Colonic mucosa (tissue), 4 donors: ENCODE data around the gene FBRSL1. TPM values are rescaled to one million over a fixed set of nuclear protein-coding genes. Genes with fewer than 3 reads are reported as not detected.

Source experiments
- DNase-seq: peaks from one replicate; pipeline ENCODE4 v3.0.0-alpha.2; 2020
- H3K27ac ChIP-seq: fragments of 200-600 bp; one replicate; pipeline ENCODE4 v1.8.0; 2021
- H3K27me3 ChIP-seq: fragments of 200-600 bp; one replicate; pipeline ENCODE4 v1.8.0; 2021
- H3K36me3 ChIP-seq: fragments of 200-600 bp; one replicate; pipeline ENCODE4 v1.8.0; 2021
- H3K4me1 ChIP-seq: fragments of 200-600 bp; one replicate; pipeline ENCODE4 v1.8.0; 2021; ENCODE audit warnings: mild to moderate bottlenecking
- H3K4me3 ChIP-seq: fragments of 200-600 bp; one replicate; pipeline ENCODE4 v1.8.0; 2021
- H3K9ac ChIP-seq, 2 donors: one replicate each; pipeline ENCODE4 v1.7.0; 2013; ENCODE audit warnings: control low read depth in 2 of 2, low read depth in 2 of 2, low read length in 2 of 2
- H3K9me3 ChIP-seq: fragments of 200-600 bp; one replicate; pipeline ENCODE4 v1.8.0; 2021
- intact Hi-C: fragments of 100-400 bp; cut with DNase I; formaldehyde crosslinking; loops from one replicate; pipeline ENCODE4 v1.14.1; 2022
- total RNA-seq, 2 donors: library from RNA; stranded (reverse); fragmentation: NEBNext Ultra II Directional in 1 of 2; extraction: Animal tissue kit (Norgen Biotek cat#: 25700) in 1 of 2; gene quantifications; one replicate each; pipeline ENCODE4 v1.2.1, GENCODE V29; 2021
- TF ChIP-seq, protein P1 (sequence below): fragments of 200-600 bp; IDR thresholded peaks from one replicate; pipeline ENCODE4 v1.8.0; 2022; ENCODE audit warnings: antibody characterized with exemption, mild to moderate bottlenecking
- donor health status: healthy.
- donor health status: DM: no; HTN: no; CAD: no.
- donor health status: DM: no; HTN: no; CAD: no.

FBRSL1 gene
- total RNA-seq, 2 donors from 2014 or later, result 51.9 to 101 TPM

DNA sequence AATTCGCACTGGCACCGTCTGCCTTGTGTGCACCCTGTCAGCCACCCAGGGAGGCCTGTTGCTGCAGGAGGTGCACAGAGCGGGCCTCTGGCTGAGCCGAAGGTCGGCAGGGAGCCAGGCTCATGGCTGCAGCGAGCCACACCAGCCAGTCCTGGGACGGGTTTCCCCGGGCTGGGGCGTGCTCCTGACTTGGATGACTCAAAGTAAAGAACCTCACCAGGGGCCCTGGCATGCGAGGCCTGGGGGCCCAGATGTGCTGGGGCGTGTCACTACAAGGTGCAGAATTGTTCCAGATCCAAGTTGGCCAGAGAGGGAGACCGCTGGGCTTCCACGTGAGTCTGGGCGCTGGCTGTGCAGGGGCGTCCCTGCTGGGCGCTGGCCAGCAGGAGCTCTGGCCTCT, 34.5 kb downstream of the FBRSL1 start:
- no peak for DNase-seq
- no peaks in the 10 kb centered on the region for H3K36me3 ChIP-seq
- peaks cover 5% of the 10 kb centered on the region for H3K4me1 ChIP-seq
- H3K4me3 ChIP-seq, result no peak overlapping the region
- no peaks in the 10 kb centered on the region for H3K27me3 ChIP-seq
- H3K9me3 ChIP-seq, result no peaks in the 10 kb centered on the region
- H3K9ac ChIP-seq, result no peak overlapping the region
- TF ChIP-seq, protein P1, sequence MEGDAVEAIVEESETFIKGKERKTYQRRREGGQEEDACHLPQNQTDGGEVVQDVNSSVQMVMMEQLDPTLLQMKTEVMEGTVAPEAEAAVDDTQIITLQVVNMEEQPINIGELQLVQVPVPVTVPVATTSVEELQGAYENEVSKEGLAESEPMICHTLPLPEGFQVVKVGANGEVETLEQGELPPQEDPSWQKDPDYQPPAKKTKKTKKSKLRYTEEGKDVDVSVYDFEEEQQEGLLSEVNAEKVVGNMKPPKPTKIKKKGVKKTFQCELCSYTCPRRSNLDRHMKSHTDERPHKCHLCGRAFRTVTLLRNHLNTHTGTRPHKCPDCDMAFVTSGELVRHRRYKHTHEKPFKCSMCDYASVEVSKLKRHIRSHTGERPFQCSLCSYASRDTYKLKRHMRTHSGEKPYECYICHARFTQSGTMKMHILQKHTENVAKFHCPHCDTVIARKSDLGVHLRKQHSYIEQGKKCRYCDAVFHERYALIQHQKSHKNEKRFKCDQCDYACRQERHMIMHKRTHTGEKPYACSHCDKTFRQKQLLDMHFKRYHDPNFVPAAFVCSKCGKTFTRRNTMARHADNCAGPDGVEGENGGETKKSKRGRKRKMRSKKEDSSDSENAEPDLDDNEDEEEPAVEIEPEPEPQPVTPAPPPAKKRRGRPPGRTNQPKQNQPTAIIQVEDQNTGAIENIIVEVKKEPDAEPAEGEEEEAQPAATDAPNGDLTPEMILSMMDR, result no peak
- intact Hi-C loops, result no loop called here
- no peak overlapping the region for H3K27ac ChIP-seq

DNA sequence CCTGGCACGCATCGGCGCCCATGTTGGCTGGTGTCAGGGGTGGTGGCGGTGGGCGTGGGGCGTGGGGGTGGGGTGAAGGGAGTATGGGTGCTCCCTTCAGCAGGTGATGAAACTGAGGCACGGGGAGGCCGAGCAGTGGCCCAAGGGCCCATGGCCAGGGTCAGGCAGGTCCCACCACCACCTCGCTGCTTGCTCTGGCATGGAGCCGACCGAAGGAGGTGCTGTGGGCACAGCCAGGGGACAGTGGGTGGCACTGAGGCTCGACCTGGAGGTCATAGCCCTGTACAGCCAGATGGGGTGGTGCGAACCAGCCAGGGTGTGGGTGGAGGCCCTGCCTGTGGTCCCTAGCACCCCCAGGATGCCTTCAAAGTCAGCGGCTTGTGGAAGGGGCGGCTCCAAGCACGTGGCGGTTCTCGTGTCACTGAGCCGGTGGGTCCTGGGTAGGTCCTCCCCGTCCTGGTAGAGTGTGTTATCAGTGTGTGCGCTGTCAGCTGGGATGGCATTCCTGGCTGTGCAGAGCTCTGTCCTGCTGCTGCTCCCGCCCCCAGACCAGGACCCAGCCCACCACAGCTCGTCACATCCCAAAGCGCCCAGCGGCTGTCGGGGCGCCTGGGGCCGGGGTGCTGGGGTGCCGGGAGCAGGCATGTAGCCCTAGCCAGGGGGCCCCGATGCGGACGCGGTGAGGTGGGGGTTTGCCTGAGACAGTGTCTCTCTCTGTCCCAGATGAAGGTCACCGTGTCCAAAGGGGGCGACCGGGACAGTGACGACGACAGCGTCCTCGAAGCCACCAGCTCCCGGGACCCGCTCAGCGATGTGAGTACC, 35.3 kb downstream of the FBRSL1 start:
- H3K9ac ChIP-seq, result no peak overlapping the region
- intact Hi-C loops, result no loop called here
- DNase-seq, result no peak
- H3K4me3 ChIP-seq, result no peak overlapping the region
- H3K36me3 ChIP-seq, result no peaks in the 10 kb centered on the region
- TF ChIP-seq, protein P1, result no peak
- no peaks in the 10 kb centered on the region for H3K9me3 ChIP-seq
- H3K27ac ChIP-seq, result no peak overlapping the region
- peaks cover 4% of the 10 kb centered on the region for H3K4me1 ChIP-seq
- H3K27me3 ChIP-seq, result no peaks in the 10 kb centered on the region

DNA sequence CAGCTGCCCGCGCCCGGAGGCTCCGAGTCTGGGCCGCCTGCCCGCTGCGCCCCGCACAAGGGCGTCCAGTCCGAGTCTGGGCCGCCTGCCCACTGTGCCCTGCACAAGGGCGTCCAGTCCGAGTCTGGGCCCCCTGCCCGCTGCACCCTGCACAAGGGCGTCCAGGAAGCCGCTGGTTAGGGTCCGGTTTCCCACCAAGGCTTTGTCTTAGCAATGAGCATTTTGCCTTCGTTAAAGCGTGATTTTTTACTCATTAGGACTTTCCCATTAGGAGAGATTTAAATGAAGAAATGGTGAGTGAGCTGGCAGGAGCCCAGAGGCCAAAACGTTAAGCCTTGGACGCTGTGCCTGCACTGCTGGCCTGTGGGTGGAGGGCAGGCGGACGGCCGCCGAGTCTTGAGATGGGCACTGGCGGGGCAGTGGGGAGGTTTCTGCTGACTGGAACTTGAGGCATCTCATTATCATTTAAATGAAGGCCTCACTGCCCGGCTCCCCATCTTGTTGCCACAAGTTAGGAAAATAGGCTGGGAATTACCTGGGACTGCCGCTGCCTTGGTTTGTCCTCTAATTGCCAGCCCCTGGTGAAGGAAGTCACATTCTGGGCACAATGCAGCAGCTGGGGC, 36.0 kb downstream of the FBRSL1 start:
- TF ChIP-seq, protein P1, result no peak
- Histone ChIP-seq H3K27me3 (no peaks in the 10 kb centered on the region), H3K4me3 (no peak overlapping the region), H3K9me3 (no peaks in the 10 kb centered on the region), H3K4me1 (no peaks in the 10 kb centered on the region), H3K9ac (no peak overlapping the region), H3K36me3 (no peaks in the 10 kb centered on the region), H3K27ac (no peak overlapping the region)
- intact Hi-C loops, result no loop called here
- no peak for DNase-seq

DNA sequence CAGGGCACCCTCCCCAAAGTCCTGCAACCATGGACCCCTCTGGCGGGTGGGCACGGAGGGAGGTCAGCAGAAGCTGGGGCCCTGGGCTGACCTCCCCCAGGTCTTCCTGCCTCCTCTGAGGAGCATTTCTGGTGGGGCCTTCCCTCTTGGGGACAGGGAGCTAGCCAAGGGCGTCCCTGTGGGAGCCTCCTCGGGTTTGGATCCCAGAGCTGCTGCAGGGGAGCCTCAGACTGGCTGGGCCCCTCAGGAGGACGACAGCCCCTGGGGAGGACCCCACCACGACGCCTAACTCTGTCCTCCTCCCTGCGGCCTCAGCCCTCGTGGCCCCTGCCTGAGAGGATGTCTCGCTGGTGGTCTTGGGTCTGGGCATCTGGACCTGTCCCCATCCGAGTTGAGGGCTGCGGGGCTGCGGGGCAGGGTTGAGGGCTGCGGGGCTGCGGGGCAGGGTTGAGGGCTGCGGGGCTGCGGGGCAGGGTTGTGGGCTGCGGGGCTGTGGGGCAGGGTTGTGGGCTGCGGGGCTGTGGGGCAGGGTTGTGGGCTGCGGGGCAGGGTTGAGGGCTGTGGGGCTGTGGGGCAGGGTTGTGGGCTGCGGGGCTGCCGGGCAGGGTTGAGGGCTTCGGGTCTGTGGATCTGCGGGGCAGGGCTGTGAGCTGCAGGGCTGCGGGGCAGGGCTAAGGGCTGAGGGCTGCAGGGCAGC, 37.4 kb downstream of the FBRSL1 start:
- TF ChIP-seq, protein P1, result no peak
- intact Hi-C loops, result no loop called here
- H3K9ac ChIP-seq, result no peak overlapping the region
- H3K36me3 ChIP-seq, result no peaks in the 10 kb centered on the region
- H3K27me3 ChIP-seq, result no peaks in the 10 kb centered on the region
- H3K4me3 ChIP-seq, result no peak overlapping the region
- no peaks in the 10 kb centered on the region for H3K4me1 ChIP-seq
- H3K9me3 ChIP-seq, result no peaks in the 10 kb centered on the region
- no peak overlapping the region for H3K27ac ChIP-seq
- no peak for DNase-seq

DNA sequence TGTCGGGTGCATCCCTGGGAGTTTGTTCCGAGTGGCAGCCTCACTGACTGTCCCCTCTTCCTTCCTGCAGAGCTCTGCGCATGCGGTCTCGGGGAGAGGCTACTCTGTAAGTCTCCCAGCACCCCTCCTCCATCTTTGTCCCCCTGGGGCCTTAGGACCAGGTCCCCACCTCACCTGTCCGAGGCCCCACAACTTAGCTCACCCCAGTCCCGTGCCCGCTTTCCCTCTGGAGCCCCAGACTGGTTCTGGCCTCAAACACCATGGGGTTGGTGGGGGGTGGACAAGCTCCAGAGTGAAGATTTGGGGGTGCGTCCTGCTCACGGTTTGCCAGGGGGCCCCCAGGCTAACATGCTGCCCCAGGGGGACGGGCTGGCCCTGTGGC, 37.9 kb downstream of the FBRSL1 start:
- intact Hi-C loops, result no loop called here
- Histone ChIP-seq H3K27ac (no peak overlapping the region), H3K27me3 (no peaks in the 10 kb centered on the region), H3K4me1 (no peaks in the 10 kb centered on the region), H3K9me3 (no peaks in the 10 kb centered on the region), H3K9ac (no peak overlapping the region), H3K4me3 (no peak overlapping the region), H3K36me3 (no peaks in the 10 kb centered on the region)
- TF ChIP-seq, protein P1, result no peak
- DNase-seq, result no peak
